Smooth muscle cell of the coronary artery (primary cell): ENCODE measurements around the gene RHOU. TPM values are rescaled to one million over a fixed set of nuclear protein-coding genes. Genes with fewer than 3 reads are reported as not detected.

Experiments
- total RNA-seq: library from RNA; depleted of rRNA; stranded (reverse); fragments of >200 nt; gene quantifications from 2 replicates; pipeline ENCODE4 v1.2.3, GENCODE V29; 2014; ENCODE audit warnings: low replicate concordance

The RHOU gene
- 0.45 and 4.8 TPM in 2 replicates for total RNA-seq

GRCh38 chr1:228734881-228735801 is at the start of gene RHOU:
Gene RHOU (plus strand): TSS chr1:228735479. CDS start chr1:228735743, 264 bp downstream.

Other genes with a start within 250 kb of the RHOU start
- gene RNF187, start 248.1 kb upstream of the RHOU start, total RNA-seq = 53.4 and 126 TPM in 2 replicates